Endodermal cell (in vitro differentiated cells): Measurements from ENCODE around the gene SH3BP4. TPM values are rescaled to one million over a fixed set of nuclear protein-coding genes. Genes with fewer than 3 reads are reported as not detected.

ENCODE experiments used
- DNase-seq: peaks from one replicate; pipeline ENCODE4 v3.0.0-alpha.2; 2017
- H3K27ac ChIP-seq: 2 replicates; pipeline ENCODE4 v1.5.1; 2013; ENCODE audit warnings: mild to moderate bottlenecking, low read depth, low read length, moderate library complexity
- H3K27me3 ChIP-seq: 2 replicates; pipeline ENCODE4 v1.6.1; 2013; ENCODE audit warnings: mild to moderate bottlenecking, low read length, moderate library complexity; ENCODE audit not compliant: insufficient read depth, control insufficient read depth, poor library complexity, severe bottlenecking
- H3K36me3 ChIP-seq: 2 replicates; pipeline ENCODE4 v1.7.0; 2013; ENCODE audit warnings: mild to moderate bottlenecking, low read length, moderate library complexity; ENCODE audit not compliant: control insufficient read depth, insufficient read depth
- H3K4me1 ChIP-seq: one replicate; pipeline ENCODE4 v1.7.0; 2013; ENCODE audit warnings: low read length; ENCODE audit not compliant: control insufficient read depth, insufficient read depth
- H3K4me3 ChIP-seq: 2 replicates; pipeline ENCODE4 v1.5.1; 2013; ENCODE audit warnings: mild to moderate bottlenecking, low read length, moderate library complexity
- H3K9ac ChIP-seq: 2 replicates; pipeline ENCODE4 v1.6.1; 2013; ENCODE audit warnings: mild to moderate bottlenecking, low read length, moderate library complexity; ENCODE audit not compliant: poor library complexity, severe bottlenecking; ENCODE audit errors: extremely low read depth
- H3K9me3 ChIP-seq: 2 replicates; pipeline ENCODE4 v1.6.1; 2013; ENCODE audit warnings: mild to moderate bottlenecking, low read length, moderate library complexity; ENCODE audit not compliant: control insufficient read depth
- H3K27ac Mint-ChIP-seq: 2 replicates; pipeline ENCODE4 v1.8.0; 2020; ENCODE audit warnings: mixed read lengths
- H3K27me3 Mint-ChIP-seq: 2 replicates; pipeline ENCODE4 v1.8.0; 2021; ENCODE audit warnings: mild to moderate bottlenecking, mixed read lengths; ENCODE audit not compliant: insufficient read depth
- H3K36me3 Mint-ChIP-seq: 2 replicates; pipeline ENCODE4 v1.8.0; 2020; ENCODE audit warnings: low read depth, mixed read lengths
- H3K4me1 Mint-ChIP-seq: 2 replicates; pipeline ENCODE4 v1.8.0; 2020; ENCODE audit warnings: mixed read lengths
- H3K4me3 Mint-ChIP-seq: 2 replicates; pipeline ENCODE4 v1.8.0; 2020; ENCODE audit warnings: mild to moderate bottlenecking, moderate library complexity, mixed read lengths
- H3K9me3 Mint-ChIP-seq: 2 replicates; pipeline ENCODE4 v1.8.0; 2020; ENCODE audit warnings: mild to moderate bottlenecking, mixed read lengths
- WGBS, 2 experiments: methylation state at CpG; one replicate each; pipeline versions ENCODE4 v1.1.5 to v1.1.7; 2013; ENCODE audit warnings: missing lambda C conversion rate in 2 of 2, mixed read lengths in 1 of 2; ENCODE audit not compliant: insufficient coverage in 1 of 2, insufficient read length in 1 of 2; 5-methylcytosine and 5-hydroxymethylcytosine counted together
- total RNA-seq, 2 donors: library from RNA; stranded (reverse); fragmentation: NEBNext Ultra II Directional in 1 of 2; extraction: Animal tissue kit (Norgen Biotek cat#: 25700) in 1 of 2; gene quantifications; 2 replicates in 1 of 2; 3 replicates in 1 of 2; pipeline ENCODE4 v1.2.1, GENCODE V29; 2021
- TF ChIP-seq, protein P1 (sequence below): fragments of 200-600 bp; sonication (generic); conservative IDR thresholded peaks from 2 replicates; pipeline ENCODE4 v1.5.0; 2021; ENCODE audit warnings: antibody characterized with exemption, mild to moderate bottlenecking

SH3BP4 gene
- total RNA-seq, 2 donors from 2014 or later, result 49.1 to 53.4 TPM

DNA sequence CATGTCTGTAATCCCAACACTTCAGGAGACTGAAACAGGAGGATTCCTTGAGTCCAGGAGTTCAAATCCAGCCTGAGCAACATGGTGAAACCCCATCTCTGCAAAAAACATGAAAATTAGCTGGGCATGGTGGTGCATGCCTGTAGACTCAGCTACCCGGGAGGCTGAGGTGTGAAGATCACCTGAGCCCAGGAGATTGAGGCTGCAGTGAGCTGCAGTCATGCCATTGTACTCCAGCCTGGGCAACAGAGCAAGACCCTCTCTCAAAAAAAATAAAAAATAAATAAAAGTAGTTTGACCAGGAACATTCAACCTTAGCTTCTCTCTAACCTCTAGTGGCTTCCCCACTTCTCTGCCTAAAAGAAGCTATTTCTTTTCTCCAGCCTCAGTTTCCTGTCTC lies 23.8 kb downstream of the SH3BP4 start:
- WGBS, 2 experiments, result 100% methylated on average over 1 of the region's 1 CpG
- H3K9me3 ChIP-seq, result peaks cover 13% of the 10 kb centered on the region
- Mint-ChIP-seq H3K36me3 (peaks cover 29% of the 10 kb centered on the region), H3K4me1 (peaks cover 46% of the 10 kb centered on the region), H3K27me3 (no peaks in the 10 kb centered on the region), H3K4me3 (no peak overlapping the region), H3K27ac (no peak overlapping the region), H3K9me3 (peaks cover 12% of the 10 kb centered on the region)
- TF ChIP-seq, protein P1, sequence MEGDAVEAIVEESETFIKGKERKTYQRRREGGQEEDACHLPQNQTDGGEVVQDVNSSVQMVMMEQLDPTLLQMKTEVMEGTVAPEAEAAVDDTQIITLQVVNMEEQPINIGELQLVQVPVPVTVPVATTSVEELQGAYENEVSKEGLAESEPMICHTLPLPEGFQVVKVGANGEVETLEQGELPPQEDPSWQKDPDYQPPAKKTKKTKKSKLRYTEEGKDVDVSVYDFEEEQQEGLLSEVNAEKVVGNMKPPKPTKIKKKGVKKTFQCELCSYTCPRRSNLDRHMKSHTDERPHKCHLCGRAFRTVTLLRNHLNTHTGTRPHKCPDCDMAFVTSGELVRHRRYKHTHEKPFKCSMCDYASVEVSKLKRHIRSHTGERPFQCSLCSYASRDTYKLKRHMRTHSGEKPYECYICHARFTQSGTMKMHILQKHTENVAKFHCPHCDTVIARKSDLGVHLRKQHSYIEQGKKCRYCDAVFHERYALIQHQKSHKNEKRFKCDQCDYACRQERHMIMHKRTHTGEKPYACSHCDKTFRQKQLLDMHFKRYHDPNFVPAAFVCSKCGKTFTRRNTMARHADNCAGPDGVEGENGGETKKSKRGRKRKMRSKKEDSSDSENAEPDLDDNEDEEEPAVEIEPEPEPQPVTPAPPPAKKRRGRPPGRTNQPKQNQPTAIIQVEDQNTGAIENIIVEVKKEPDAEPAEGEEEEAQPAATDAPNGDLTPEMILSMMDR, result no peak
- H3K9ac ChIP-seq, result no peak overlapping the region
- H3K4me3 ChIP-seq, result no peak overlapping the region
- H3K27me3 ChIP-seq, result no peaks in the 10 kb centered on the region
- H3K4me1 ChIP-seq, result peaks cover 8% of the 10 kb centered on the region
- peaks cover 52% of the 10 kb centered on the region for H3K36me3 ChIP-seq
- H3K27ac ChIP-seq, result no peak overlapping the region
- DNase-seq, result no peak

DNA sequence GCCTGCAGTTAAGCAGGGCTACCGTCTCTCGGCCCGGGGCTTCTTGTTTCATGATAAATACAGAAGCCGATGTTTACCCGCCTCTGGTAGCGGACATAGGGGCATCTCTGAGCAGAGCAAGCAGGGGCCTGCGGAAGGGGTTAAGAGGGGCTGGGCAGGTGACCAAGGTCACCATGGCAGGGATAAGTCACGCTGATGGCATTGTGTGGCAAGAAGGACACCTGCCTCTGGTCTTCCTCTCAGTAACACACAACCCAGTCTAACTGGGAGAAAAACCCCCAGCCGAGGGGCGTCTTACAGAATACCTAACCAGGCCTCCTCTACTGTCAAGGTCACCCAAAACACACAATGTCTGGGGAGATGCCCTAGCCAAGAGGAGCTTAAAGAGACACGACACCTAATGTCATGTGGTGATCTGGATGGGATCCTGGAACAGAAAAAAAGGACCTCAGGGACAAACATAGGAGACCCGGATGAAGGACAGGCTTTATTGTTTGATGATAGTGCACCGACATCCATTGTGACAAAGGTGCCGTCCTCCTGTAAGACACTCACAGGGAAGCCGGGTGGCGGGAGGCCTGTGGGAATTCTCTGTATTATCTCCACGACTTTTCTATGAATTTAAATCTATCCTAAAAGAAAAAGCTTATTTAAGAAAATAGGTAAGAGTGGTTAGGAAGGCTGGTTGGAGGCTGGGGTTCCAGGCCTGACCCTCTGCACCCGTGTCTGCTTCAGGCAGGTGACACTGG lies 24.8 kb downstream of the SH3BP4 start:
- H3K36me3 Mint-ChIP-seq, result peaks cover 23% of the 10 kb centered on the region
- Histone ChIP-seq H3K4me1 (peaks cover 12% of the 10 kb centered on the region), H3K9me3 (peaks cover 13% of the 10 kb centered on the region), H3K4me3 (no peak overlapping the region), H3K27ac (peak overlapping the region; percentile 42), H3K36me3 (peaks cover 42% of the 10 kb centered on the region), H3K9ac (no peak overlapping the region), H3K27me3 (no peaks in the 10 kb centered on the region)
- peak overlapping the region; percentile 44 for H3K27ac Mint-ChIP-seq
- no peak overlapping the region for H3K4me3 Mint-ChIP-seq
- H3K9me3 Mint-ChIP-seq, result peaks cover 12% of the 10 kb centered on the region
- WGBS, 2 experiments, result 90 to 94% methylated on average over 9 to 17 of the region's 18 CpGs
- no peaks in the 10 kb centered on the region for H3K27me3 Mint-ChIP-seq
- peaks cover 56% of the 10 kb centered on the region for H3K4me1 Mint-ChIP-seq
- DNase-seq, result no peak
- TF ChIP-seq, protein P1, result no peak

DNA sequence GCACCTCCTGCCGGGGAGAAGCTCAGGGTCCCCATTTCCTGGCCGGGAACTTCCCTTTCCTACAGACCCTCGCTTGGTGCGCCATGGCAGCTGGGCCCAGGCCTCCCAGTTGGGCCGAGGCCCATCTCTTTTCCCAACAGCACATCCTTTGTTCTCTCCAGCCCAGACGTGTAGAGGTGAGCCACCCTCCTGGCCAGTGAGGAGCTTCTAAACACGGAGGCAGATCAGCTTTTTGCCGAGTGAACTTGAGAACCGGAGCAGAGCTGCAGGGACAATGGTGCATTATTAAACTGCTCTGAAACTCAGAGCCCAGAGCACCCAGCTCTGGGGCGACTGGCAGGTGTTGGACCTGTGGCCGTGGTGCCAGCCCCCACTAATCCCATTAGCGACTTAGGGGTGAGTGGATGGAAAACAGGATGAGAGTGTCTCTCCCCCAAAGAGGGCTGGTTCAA lies 25.4 kb downstream of the SH3BP4 start:
- H3K27me3 ChIP-seq, result no peaks in the 10 kb centered on the region
- H3K27ac ChIP-seq, result peak overlapping the region; percentile 42
- no peak for DNase-seq
- peak overlapping the region; percentile 44 for H3K27ac Mint-ChIP-seq
- no peak overlapping the region for H3K4me3 ChIP-seq
- no peak overlapping the region for H3K9ac ChIP-seq
- H3K4me1 Mint-ChIP-seq, result peaks cover 62% of the 10 kb centered on the region
- no peaks in the 10 kb centered on the region for H3K27me3 Mint-ChIP-seq
- peaks cover 17% of the 10 kb centered on the region for H3K4me1 ChIP-seq
- TF ChIP-seq, protein P1, result no peak
- peaks cover 23% of the 10 kb centered on the region for H3K36me3 Mint-ChIP-seq
- peaks cover 42% of the 10 kb centered on the region for H3K36me3 ChIP-seq
- peaks cover 12% of the 10 kb centered on the region for H3K9me3 Mint-ChIP-seq
- peaks cover 13% of the 10 kb centered on the region for H3K9me3 ChIP-seq
- WGBS, 2 experiments, result 90 to 94% methylated on average over 6 to 12 of the region's 12 CpGs
- no peak overlapping the region for H3K4me3 Mint-ChIP-seq
